GM19351 (cell line): ENCODE measurements around the gene UBL7.
"Not testable (repeated sequence)": the region's sequence is repeated elsewhere in the genome, so short reads cannot be mapped to it uniquely, and the experiment has no call there.

Source experiments
- ATAC-seq: cut with Tn5 transposase; IDR thresholded peaks from one replicate; pipeline ENCODE4 v1.9.1; 2021; ENCODE audit warnings: mild to moderate bottlenecking, moderate library complexity; ENCODE audit not compliant: unreplicated experiment

The UBL7 gene

DNA sequence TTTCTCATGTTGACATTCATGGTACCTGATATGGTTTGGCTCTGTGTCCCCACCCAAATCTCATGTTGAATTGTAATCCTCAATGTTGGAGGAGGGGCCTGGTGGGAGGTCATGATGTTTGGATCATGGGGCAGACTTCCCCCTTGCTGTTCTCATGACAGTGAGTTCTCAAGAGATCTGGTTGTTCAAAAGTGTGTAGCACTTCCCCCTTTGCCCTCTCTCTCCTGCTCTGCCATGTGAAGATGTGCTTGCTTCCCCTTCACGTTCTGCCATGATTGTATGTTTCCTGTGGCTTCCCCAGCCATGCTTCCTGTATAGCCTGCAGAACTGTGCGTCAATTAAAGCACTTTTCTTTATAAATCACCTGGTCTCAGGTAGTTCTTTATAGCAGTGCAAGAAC lies 3.3 kb upstream of the UBL7 start:
- ATAC-seq = no peak

DNA sequence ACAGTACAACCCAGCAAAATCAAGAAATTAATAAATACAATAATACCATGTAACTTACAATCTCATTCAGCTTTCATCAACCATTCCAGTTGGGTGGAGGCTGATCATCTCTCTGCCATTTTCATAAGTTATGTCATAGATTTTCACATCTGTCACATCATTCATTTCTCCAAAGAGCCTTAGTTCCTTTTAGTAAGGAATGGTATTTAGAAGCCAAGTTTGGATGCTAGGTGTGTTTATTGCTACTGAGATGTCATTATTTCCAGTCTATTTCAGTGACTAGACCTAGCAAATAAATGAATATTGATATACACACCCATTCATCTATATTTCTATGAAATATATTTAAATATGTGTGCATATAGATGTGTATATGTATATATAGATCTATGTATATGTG lies 2.7 kb upstream of the UBL7 start:
- no peak for ATAC-seq

DNA sequence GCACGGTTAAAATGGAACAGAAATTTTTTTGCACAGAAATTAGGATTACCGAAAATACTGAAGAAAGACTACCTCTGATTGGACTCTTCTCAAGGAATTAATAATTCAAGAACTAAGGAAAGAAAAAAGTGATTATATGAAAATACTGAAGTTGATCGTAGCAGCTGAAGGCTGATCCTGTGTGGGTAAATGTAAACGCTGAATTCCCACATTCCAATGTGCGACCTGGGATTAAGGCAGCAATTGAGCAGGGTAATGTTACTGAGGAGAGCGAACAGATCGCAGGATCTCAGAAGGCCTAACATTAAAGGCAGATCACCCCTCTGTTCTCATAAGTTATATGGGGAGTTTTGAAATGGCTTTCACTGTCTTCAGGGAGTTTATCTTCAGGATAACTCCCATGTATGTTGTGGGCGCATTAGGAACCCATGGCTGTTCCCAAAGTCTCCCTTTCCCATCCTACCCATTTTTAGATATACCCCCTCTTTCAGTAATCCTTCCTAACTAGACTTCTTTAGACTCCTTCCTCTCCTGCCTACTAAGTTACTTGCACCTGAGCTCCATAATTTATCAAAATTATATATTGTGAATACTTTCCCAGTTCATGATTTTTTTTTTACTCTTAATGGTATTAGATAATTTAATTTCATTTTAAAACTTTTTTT lies 1.0 kb upstream of the UBL7 start:
- no peak for ATAC-seq

DNA sequence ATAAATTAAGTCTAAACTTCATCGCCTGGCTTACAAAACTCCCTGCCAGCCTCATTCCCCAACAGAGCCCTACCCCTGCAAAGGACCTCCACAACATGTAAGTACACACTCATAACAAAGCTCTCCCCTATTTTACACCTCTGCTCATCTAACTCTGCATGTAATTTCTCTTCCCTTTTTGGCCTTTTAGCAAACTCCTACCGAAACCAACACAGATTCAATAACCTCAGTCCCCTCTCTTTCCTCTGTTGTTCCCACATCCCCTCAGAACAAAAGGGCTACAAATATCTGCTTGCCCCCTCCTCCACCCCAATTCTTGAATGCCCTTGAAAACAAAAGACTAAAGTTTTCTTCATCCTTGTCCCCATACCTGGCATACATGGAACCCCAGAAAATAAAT lies 662 bp downstream of the UBL7 start:
- peak; percentile 33 for ATAC-seq

DNA sequence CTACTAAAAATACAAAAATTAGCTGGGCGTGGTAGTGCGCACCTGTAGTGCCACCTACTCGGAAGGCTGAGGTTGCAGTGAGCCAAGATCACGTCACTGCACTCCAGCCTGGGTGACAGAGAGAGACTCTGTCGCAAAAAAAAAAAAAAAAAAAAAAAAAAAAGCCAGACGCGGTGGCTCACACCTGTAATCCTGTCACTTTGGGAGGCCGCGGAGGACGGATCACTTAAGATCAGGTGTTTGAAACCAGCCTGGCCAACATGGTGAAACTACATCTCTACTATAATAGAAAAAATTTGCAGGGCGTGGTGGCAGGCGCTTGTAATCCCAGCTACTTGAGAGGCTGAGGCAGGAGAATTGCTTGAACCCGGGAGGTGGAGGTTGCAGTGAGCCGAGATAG lies 1.2 kb downstream of the UBL7 start:
- not testable (repeated sequence) for ATAC-seq

DNA sequence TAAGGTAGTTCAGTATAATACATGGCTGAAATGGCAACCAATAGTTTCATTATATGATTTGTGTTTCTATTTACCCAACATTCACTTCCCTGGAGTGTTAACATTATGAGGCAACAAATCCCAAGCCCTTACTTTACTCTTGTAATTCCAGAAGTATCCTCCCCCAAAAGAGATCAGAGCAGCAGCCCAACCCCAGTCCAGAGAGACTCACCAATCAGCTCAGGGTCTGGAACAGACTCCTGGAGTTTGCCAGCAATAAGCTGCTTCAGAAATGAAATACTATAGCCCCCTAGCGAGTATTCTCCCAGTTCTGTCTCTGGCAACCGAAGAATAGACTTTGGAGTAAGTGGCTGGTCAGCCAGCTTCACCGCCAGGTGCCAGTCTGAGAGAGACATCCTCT lies 2.5 kb downstream of the UBL7 start:
- ATAC-seq = no peak

DNA sequence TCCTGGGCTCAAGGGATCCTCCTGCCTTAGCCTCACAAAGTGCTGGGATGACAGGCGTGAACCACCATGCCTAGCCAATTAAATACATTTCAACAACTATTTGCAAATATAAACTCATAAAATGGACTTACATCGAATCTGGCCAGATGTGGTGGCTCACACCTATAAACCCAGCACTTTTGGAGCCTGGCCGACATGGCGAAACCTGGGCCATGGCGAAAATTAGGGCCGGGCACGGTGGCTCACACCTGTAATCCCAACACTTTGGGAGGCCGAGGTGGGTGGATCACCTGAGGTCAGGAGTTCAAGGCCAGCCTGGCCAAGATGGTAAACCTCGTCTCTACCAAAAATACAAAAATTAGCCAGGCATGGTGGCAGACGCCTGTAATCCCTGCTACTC lies 3.9 kb downstream of the UBL7 start:
- not testable (repeated sequence) for ATAC-seq

DNA sequence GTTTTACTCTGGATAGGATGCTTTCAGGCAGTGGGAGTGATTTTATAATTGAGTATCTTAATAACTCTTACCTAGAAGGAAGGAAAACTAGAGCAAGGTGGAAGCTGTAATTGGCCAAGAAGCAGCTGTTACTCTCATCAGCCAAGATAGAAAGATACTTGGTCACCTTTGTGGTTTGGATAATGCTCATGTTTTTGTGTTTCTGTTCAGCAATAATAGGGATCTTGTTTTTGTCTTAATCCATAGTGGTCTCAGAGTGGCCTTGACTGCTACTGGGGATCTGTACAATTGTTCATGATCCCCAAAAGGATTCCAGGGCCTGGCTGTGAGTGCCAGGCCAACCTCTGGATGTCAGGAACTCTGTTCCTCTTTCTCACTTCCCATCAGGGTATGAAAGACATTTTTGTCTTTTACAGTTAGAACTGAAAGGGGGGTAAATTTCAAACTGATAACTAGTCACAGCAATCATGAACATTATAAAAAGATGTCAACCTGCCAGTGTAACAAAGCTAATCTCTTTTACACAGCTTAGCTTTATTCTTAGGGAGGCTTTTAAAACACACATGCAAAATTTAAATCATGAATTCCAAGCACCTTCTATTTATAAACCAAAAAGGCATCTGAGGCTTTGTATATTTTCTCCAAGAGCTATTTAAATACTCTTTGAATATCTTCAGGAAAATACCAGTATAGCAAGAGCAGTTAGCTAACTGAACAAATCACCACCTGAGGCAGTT lies 6.0 kb downstream of the UBL7 start:
- no peak for ATAC-seq

DNA sequence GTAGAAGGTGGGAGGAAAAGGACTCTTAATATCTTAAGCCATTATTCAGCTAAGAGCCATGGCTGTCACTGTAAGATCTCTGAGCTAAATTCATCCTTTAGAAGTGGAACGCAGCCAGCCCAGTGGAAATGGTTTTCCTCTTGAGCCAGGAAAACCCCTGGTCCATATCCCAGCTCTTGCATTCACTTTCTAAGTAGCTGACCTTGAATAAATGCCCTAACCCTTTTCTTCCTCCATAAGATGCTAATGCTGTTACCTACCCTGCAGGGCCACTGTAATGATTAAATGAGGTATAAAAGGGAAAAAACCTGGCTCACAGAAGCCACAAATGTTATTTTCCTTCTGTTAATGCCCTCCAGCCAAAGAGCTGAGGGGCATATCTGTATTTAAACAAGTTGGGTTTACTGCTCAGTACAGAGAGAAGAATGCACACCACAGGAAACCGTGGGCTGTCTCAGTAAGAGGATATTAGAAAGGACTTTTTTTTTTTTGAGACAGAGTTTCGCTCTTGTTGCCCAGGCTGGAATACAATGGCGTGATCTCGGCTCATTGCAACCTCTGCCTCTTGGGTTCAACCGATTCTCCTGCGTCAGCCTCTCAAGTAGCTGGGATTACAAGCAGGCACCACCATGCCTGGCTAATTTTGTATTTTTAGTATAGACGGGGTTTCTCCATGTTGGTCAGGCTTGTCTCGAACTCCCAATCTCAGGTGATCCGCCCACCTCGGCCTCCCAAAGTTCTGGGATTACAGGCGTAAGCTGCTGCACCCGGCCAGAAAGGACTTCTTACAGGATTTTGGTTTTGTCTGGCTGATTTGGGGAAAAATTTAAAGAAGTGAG lies 6.8 kb downstream of the UBL7 start:
- ATAC-seq = no peak

DNA sequence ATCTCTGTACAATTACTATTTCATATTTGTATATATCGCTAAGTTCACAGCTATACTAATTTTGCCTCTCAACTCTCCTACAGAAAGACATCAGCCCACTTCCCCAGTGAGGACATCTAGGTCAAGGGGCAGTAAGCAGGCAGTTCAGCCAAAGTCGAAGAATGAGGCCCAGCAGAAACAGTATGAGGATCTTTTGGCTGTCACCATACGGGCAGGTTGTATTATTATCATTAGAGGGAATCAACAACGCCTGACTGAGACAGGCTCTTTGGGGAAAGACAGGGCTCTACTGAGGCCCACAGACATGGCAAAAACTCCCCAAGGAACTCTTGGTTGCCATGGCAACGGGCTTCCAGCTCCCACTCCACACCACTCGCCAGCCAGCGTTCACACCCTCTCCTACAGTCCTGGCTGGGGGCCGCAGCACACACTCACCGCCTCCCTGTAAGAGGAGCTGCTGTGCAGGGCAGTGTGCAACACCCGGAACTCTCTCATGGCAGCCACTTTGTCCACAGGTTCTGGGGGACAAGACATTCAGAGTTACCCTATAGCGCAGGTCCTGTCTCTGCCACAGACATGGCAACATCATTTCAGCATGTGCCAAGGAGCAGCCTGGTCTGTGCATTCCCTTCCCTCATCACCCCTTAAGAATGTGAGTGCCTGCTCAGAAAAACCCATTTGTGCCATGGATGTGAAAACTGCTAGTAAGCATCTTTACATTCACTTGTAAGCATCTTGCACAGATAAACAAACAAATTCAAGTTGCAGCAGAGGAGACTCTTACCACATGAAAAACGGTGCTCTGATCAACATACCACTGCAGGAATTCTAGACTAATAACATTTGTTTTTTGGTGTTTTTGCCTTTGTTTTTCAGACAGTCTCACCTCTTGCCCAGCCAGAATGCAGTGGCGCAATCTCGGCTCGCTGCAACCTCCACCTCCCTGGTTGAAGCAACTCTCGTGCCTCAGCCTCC lies 8.8 kb downstream of the UBL7 start:
- ATAC-seq = no peak

DNA sequence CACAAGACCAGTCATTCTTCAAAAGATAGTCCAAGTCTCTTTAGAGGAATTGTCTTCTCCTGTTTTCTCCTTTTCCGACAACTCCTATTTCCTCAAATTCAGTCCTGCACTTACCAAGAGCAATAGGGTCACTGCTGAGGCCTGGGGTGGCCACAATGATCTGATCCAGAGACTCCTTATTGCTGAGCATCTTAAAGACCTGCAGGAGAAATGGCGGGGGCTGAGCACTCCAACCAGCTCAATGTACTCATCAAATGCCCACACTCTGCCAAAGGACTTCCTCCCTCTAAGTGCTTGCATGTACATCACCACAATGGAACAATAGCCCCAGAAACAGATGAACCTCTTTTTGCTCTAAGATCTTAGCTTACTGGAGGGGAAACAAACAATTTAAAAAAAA lies 9.6 kb downstream of the UBL7 start:
- no peak for ATAC-seq

DNA sequence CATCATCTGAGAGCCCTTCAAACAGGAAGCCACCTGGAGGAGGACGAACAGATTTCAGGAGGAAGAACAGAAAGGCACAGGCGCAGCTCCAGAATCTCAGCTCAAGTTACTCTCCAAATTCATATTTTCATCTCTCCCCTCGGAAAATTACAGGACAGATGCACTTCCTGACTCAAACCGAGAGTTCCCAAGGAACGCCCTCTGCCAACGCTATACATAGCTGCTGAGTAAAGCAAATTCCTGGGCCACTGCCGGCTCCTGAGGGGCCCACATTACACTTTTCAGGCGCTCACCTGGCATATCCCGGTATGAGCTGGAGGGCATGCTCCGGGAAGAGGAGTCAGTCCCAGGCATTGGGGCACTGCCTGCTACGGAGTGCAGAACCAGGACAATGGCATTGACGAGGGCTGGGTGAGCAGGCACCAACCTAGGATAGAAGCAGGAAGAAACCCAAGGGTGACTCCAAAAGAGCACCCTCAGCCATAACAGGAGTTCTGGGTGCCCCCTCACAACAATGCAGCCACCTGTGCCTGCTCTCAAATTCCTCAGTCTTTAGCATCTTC lies 11.2 kb downstream of the UBL7 start:
- ATAC-seq = no peak

DNA sequence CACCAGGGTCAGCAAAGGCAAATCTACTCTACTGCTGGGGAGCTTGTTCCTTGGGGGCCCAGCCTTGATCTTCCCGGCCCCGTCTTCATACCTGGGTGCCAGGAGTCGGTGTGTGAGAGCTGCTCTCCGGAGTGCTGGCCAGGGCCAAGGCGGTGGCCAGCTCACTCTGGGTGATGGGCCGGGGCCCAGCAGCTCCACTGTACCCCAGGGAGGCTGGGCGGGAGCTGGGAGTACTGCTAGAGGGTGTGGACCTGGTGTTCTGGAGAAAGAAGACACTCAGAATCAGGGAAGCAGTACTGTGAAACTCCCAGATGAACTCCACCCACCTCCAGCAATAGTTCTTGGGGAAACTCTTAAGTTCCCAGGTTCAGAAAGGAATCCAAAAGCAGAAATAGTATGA lies 11.9 kb downstream of the UBL7 start:
- ATAC-seq = no peak

DNA sequence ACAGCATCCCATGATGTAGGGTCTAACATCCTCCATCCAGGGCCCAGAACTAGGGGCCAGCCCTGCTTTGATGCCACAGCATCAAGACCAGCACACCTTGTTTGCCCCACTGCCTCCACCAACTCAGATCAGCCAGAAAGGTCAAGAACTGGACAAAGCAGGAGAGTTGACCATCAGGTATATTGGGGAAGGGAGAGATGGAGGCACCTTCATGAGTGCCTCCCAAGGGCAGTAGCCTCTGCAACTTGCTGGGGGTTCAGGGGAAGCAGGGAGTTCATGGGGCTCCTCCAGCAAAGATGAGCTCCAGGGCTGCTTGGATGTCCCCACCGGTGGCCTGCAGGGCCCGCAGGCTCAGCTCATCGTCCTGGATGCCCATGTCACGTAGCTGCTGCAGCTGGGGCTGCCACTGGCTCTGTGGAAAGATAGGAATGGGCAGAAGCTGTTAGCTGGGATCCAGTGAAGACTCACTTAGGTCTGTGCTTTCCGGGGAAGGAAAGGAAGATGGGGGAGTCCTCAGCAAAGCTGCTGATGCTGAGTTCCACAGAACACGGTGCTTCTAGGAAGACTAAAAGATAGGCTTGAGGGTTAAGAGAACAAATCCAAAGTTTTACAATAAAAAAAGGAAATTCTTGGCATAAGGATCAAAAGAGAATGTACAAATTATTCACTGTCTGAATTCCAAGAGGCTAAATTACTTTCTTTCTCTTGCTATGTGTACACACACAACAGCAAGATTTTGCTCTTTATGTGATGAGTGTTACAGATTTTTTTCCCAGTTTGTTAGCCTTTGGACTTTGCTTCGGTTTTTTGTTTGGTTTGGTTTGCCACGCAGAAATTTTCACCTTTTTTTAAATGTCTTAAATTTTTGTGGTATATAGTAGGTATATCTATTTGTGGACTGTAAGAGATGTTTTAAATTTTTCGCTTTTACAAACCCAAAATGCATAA lies 14.9 kb downstream of the UBL7 start:
- no peak for ATAC-seq

DNA sequence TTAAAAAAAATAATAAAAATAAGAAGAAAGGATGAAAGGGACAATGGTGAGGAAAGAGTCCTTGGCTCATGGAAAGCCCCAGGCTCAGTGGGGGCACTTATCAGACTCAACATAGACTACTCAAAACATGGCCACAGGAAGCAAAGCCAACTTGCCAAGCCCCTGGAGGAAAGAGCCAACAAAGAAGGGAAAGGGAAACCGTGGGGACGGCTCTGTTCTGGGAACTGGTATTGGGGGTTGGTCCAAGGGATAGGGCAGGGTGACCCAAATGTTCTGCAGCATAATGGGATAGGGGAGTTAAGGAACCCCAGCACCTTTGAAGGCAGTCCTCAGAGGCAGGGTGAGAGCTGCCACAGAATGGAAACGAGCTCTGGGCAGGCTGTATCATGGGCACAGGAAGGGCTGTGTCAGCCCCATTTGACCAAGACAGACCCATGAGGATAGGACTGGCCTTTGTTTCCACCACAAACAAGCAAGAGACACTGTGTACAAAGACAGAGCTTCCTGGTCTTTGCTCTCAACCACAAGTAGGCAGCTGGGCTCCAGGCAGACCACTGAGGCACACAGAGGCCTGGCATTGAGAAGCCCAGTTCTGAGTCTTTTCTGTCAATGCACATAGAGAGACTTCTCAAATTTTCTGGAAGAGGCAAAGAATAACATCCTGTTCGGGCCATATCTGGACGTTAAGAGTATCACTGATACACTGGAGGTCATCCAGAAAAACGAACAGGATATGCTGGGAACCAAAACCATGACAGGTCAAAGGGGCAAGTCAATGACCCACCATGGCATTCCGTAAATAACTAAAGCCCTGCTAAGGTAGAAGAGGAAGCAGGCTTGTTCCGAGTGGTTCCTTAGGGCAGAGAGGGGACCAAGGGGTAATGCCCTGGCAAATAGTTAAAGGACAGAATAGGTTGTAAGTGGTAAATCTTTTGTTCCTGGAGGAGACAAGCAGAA lies 16.6 kb downstream of the UBL7 start:
- ATAC-seq = no peak

DNA sequence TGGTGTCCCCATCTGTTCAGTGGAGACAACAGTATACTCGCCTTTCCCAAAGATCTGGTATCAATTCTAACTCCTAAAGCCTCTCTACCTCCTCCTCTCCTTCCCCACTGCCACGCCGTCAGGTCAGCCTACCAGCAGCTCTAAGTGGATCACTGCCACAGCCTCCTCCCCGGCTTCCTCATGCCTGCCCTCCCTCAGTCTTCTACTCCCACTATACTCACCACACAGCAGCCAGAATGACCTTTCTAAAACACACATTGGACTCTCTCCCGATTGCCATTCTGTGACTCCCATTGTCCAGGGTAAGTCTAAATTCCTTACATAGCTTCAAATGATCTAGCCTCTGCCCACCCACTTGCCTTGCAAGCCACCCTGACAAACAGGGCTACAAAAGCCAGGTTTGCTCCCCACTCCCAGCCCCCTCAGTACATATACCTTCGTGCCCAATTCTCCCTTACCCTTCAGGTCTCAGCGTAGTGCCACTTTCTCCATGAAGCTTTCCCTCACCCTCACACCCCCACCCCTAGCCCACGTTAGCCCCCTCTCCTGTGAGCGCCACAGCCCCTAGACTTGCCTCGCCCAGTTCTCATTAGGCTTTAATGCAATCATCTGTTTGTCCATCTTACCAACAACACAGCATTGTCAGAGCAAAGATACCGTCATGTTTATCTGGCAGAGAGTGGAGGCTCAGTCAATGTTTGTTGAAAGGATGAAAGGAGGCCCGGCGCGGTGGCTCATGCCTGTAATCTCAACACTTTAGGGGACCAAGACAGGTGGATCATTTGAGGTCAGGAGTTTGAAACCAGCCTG lies 17.7 kb downstream of the UBL7 start:
- ATAC-seq = no peak

DNA sequence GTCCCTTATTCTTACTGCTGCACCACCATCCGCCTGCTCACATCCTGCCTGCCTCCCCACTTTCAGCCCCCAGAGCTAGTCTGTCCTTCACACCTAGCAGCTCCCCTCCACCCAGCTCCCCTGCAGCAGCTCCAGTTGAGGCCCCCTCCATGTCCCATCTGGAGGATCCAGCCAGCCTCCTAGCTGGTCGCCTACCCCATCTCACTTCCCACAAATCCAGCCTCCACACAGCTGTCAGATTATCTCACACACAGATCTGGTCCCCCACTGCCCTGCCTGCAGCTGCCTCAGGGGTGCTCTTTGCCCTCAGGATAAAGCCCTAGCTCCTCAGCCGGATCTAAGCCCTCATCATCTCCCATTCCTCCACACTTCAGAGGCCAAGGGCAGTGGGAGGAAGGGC lies 18.4 kb downstream of the UBL7 start:
- ATAC-seq = no peak
